Activated CD8-positive, alpha-beta memory T cell treated with anti-CD3 and anti-CD28 coated beads, Interleukin-2, amount 50 U/mL, for 1 hour (primary cell): ENCODE measurements around the gene TBCD.
"Not testable (repeated sequence)": the region's sequence is repeated elsewhere in the genome, so short reads cannot be mapped to it uniquely, and the experiment has no call there.

ENCODE experiments used
- DNase-seq: peaks from one replicate; pipeline ENCODE4 v3.0.0-alpha.2; 2020; ENCODE audit errors: extremely low read depth

TBCD gene

DNA sequence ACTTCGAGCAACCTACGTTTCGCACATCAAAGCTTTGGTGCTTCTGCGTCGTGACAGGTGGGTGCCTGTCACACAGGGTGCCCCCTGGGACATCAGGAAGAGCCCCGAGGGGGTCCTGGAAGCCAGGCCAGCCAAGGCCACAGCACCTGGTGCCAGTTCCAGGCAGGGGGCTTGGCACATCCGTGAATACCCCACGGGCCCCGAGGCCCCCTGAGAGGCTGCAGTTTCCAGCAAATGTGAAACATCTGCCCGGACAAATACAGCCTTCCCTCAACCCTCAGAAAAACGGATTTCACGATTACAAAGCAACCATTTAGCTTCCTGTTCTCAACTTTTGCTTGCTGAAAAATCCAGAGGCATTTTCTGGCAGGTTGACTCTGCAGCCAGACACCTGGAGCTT lies 218.2 kb downstream of the TBCD start:
- no peak for DNase-seq

DNA sequence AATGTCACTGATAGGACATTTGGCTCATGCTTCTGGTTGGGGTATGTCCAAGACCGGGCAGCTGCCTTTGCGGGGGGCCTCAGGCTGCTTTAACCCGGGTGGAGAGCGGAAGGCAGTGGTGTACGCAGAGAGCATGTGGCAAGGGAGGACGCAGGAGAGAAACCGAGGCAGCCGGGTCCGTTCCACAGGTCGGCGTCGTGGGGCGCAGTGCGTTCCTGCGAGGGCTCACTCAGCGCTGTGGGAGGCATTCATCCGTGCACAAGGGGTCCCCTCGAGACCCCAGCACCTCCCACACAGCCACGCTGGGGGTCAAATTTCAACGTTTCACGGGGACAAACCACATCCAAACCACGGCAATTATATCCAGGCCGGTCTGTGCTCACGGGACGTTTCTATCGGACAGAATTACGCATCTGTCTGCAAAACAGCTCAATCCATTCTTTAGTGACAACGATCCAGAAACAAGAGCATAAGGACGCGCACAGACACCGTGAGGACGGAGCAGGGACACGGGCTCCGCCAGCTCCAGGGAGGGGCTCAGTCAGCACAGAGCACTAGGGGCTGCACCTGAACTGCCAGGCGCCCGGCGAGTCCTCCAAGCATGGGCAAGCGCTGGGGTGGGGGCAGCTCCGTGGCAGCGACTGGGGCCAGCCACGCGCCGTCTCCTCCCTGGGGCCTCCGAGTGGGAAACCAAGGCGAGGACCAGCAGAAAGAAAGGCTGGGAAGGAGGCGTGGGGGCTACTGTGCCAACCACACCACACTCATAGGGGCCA lies 219.1 kb downstream of the TBCD start:
- no peak for DNase-seq

DNA sequence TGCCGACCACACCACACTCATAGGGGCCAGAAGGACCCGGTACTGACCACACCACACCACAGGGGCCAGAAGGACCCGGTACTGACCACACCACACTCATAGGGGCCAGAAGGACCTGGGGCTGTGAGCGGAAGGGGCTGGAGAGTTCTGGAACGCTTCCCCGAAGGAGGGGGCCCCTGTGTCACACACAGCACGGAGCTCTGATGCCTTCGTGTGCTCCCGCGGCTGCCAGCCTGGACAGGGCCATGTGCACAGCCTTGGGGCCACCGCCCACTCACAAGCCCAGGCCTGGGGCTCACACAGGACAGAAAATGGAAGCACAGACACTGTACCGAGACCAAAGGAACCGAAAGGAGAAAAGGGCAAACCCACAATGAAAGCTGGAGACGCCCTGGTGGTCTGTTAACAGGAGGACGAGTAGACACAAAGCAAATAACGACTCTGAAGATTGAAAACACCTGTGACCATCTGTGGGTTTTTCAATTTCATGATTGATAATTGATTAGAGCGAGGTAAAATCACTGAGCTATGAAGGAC lies 221.0 kb downstream of the TBCD start:
- no peak for DNase-seq

DNA sequence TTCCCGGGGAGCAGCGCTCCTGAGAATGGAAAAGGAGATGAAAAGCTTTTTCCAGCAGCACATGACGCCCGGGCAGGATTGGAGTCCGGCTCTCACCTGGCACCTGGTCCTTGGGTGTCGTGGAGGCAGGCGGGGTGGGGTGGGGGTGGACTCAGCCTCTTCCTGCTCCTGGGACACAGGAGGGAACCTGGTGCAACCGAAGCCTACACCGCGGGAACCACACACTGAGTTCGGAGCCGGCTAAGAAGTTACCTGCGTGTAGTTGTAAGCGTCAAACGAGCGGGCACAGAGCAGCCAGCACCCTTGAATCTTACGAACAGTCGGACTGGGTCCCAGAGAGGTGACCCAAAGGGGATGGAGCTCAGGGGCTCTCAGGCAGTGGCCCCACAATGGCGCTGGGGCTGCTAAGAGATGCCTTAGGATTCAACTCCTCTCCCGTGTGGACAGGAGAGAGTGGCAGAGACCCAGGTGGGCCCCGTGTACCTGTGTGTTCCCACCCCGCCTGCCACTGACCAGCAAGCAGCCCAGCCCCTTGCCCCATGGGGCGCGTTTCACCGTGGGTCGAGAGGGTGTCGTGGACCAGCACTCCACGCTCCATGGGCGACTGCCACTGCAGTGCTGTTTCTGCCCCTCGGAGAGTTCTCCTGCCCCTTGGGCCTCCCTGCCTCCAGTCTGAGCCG lies 221.7 kb downstream of the TBCD start:
- DNase-seq = no peak

DNA sequence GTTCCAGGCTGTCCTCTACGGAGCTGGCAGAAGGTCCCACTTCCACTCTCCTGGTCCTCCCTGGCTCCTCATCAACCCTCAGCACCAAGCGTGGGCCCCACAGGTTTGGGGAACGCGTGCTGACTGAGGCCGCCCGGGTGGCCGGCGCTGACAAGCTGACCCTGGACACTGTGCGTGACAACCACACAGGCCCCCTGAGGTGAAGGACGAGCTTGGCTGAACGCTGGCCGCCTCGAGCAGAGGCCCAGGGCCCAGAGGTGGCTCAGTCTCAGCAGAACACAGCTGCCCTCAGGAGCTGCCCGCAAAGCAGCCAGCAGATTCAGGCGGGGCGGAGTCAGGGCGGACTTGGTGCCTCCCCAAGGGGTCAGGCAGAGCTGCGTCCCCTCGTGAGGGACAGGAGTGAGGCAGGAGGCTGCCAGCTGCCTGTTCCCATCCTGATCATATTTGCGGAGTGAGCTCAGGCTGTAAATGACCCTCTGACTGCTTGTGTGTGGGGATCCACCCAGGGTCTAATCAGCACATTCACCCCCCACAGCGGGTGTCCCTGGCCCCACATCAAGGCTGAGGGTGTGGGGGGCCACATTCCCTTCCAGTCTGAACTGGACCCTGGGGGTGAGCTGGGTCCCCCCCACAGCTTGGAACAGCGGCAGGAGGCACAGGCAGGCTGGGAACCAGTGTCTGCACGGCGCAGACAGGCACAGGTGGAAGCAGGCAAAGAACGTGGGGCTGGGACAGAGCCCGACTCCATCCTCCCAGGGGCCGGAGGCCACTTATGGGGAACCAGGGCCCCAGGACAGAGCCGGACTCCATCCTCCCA lies 222.5 kb downstream of the TBCD start:
- no peak for DNase-seq

DNA sequence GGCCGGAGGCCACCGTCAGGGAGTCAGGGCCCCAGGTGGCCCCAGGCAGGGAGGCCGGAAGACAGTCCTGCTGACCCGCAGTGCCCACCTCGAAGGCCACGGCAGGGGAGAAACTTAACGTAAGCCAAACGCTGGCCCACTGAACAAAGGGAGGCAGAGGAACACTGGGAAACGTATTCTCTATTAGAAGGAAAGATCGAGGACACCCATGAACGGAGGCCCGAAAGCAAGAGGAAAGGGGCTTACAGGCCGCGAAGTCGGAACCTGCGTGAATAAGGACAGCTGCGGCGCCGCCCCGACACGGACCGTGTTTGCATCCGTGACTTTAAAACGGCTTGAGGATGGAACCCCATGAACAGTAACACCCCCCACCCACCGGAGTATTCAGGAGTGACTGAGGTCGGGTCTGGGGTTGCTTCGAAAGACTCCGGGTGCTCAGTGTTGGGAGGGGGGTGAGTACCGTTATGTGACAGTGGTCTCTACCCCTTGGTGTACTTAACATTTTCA lies 225.2 kb downstream of the TBCD start:
- DNase-seq = no peak

DNA sequence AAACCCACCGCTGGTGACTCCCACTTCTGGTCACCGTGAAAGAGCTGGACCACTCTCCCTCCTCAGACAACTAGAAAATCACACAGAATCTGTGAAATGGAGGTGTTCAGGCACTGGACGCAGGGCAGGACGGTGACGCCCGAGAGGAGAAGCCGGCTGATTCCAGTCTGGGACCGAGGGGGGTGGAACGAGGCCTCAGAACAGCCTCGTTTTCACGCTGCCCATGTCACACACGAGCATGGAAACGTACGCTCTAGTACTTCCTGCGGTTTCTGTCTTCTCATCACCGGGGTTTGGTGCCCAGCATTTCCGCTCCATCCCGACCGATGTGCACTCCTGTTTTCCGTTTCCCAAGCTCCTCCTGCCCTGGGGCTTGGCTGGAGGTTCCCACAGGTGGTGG lies 225.7 kb downstream of the TBCD start:
- no peak for DNase-seq

DNA sequence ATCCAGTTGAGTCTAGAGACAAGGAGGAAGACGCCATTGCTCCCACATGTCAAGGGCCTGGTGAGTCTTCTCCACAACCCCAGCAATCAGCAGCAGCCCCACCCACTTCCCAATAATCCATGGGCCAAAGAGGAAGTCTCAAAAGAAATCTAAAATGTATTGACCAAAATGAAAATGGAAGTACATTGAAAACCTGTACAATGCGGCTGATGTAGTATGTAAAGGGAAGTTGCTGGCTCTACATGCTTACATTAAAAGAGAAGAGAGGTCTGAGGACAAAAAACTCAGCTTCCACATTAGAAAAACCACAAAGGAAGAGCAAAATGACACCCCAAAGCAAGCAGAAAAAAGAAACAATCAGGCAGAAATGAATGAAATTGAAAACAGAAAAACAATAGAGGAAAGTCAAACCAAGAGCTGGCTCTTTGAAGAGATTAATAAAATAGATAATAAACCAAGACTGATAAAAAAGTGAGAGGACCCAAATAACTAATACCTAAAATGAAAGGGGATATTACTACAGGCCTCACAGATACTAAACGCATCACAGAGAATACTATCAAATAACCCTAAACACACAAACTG lies 227.0 kb downstream of the TBCD start:
- no peak for DNase-seq

DNA sequence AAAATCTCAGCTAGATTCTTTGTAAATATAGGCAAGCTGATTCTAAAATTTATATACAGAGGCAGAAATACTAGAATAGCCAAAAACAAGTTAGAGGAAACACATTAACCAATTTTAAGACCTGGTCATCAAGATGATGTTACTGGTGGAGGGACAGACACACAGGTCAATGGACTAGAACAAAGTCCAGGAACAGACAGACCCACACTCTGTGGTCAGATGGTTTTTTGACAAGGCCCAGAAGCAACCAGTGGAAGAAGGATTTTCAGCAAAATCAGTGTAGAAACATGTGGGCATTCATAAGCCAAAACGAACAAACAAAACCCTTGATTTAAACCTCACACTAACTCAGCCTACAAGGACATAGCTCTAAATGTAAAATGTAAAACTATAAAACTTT lies 227.9 kb downstream of the TBCD start:
- no peak for DNase-seq

DNA sequence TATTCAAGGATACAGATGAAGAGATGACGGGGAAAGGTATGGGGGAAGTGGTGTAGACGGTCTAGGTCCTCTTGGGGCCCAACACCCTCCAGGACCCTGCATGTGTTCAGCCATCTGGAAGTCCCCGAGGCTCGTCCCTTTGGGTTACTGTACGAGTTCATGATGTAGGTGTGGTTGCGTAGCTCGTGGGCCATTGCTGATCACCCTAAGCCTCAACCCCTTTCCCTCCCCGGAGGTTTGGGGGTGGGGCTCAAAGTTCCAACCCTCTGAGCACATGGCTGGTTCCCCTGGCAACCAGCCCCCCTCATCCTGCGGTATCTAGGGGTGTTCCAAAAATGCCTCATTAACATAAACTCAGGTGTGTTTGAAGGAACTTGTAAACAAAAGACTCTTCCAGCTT lies 228.8 kb downstream of the TBCD start:
- no peak for DNase-seq

DNA sequence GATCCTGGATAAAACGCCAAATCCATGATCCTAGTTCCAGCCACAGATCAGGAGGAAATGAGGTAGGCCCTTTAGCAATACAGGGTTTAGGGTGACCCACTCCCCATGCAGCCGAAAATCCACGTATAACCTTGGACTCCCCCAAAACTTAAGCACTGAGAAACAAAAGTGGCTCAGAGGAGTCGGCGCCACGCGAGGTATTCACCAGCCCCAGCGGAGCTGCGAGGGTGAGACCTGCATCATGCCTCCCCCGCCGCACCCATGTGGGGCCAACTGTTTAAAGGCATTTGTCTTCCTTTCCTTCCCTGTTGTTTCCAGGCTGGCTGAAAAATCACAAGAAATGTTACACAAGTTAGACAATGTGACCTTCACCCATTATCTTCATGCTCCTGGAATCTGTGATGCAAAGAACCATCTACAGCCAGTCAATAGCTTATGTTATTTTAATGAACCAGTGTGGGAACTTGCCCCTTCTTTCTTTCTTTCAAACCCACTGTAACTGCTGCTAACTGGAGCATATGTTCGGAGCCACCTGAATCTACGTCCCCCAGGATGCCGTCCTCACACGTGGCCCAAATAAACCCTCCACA lies 229.4 kb downstream of the TBCD start:
- no peak for DNase-seq

DNA sequence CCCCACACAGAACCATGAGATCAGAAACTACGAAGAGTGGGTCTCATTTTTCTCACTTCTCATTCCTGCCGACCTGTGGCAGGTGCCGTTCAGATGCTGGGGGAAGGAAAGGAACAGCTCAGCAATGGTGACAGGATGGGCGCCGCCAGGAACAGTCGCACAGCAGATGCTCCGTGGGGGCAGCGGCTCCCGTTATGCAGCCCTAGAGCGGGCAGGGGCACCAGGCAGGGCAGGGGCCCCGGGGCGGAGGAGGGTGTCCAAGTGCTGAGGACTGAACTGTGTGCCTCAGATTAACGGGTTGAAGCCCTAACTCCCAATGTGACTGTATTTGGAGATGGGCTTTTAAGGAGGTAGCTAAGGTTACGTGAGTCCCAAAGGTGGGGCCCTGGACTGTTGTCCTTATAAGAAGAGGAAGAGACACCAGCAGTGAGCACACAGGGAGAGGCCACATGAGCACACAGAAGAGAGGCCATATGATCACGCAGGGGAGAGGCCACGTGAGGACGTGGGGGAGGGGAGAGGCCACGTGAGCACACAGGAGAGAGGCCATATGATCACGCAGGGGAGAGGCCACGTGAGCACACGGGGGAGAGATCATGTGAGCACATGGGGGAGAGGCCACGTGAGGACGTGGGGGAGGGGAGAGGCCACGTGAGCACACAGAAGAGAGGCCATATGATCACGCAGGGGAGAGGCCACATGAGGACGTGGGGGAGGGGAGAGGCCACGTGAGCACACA lies 231.8 kb downstream of the TBCD start:
- no peak for DNase-seq

DNA sequence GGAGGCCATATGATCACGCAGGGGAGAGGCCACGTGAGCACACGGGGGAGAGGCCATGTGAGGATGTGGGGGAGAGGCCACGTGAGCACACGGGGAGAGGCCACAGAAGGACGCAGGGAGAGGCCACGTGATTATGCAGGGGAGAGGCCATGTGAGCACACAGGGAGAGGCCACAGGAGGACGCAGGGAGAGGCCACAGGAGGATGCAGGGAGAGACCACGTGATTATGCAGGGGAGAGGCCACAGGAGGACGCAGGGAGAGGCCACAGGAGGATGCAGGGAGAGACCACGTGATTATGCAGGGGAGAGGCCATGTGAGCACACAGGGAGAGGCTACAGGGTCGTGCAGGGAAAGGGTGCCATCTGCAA lies 232.4 kb downstream of the TBCD start:
- DNase-seq = not testable (repeated sequence)

DNA sequence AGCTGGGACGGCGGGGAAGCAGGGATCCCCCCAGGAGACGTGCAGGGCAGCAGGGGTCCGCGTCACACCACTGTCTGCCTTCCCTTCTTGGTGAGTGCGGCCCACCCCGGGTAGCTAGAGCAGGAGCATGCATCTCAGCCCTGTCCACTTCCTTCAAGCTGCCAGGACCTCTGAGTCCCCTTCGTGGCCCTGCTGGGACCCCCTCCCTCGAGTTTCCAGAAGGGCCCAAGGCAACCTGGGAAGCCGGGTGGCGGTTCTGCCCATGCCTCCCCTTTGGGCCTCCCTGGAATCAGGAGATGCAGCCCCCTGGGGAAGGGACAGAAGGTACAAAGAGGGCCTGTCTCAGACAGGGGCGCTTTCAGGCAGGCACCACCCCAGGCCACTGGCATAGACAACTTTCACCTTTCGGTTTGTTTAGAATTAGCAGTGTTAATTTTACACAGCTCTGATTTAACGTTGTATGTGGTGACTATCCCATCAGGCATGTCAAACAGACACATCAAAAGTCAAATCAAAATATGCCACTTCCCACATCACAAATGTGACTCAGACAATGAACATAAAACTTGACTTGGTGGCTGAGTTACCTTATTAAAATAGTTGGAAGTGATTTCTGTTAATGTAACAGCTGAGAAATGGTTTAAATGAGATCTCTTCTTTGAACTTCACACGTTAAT lies 233.0 kb downstream of the TBCD start:
- DNase-seq = no peak

DNA sequence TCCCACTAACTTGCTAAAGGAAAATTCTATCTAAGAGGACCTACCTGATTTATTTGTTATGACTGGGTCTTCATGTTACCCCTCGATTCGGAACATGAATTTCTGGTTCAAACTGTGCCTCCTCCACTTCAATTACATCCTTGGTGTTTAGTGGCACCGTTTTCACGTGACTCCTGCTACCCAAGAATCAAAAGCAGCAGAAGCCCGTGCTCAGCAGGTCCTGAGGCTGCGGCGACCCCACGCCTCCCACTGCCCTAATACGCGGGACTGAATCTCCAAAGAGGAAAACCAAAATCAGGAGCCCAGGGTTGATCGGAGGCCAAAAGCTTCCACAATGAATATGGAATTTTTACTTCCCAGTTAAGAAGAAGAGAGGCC lies 233.6 kb downstream of the TBCD start:
- no peak for DNase-seq

DNA sequence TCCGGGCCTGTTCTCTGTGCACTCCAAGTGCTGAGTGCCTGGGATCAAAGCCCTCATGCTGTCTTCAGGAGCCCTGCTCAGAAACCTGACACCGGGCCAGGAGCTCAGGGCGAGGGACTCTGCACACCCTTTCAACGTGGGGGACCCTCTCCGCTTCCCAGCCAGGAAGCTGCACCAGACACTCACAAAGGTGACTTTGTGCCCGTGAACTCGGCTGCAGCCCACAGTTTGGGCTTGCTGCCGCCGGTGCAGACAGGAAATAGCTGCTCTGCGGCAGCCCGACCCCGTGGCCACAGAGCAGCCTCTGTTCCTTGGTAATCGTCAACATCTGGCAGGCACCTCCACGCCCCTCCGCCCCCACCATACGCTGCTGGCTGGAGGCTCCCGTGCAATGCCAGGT lies 234.1 kb downstream of the TBCD start:
- DNase-seq = peak; percentile 47

DNA sequence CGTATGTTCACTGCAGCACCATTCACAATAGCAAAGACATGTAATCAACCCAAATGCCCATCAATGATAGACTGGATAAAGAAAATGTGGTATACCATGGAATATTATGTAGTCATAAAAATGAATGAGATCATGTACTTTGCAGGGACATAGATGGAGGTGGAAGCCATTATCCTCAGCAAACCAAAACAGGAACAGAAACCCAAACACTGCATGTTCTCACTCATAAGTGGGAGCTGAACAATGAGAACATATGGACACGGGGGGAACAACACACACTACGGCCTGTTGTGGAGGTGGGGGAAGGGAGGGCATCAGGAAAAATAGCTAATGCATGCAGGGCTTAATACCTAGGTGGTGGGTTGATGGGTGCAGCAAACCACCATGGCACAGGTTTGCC lies 237.2 kb downstream of the TBCD start:
- DNase-seq = not testable (repeated sequence)

DNA sequence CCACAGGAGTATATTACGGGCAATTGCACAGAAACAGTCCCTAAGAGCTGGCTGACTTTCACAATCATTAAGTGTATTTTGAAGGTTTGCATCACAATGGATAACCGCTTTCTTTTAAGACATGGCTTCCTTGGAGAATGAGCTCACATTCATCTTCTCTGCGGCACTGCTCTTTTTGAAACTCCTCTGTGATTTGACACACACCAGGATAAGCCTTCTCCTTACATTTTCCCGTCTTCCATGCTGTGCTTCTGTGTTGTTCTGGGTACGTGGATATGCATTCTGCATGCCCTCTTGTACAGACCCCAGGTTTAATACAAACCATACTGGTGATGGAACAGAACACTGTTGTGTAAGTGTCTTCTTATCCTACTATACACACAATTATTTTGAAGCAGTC lies 238.0 kb downstream of the TBCD start:
- no peak for DNase-seq

DNA sequence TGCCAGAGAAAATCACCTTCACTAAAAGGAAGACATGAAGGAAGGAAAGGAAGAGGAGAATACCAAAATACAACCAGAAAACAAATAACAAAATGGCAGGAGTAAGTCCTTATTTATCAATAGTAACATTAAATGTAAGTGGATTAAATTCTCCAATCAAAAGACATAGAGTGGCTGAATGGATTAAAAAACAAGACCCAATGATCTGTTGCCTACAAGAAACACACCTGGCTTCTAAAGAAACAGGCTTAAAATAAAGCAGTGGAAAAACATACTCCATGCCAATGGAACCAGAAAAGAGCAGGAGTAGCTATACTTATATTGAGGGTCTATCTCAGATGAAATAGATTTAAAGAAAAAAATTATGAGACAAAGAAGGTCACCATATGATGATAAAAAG lies 241.1 kb downstream of the TBCD start:
- no peak for DNase-seq
